Muscle layer of colon (tissue), 2 donors: ENCODE measurements around the gene KISS1.

Source experiments
- H3K27ac ChIP-seq: one replicate; pipeline ENCODE4 v1.7.0; 2013; ENCODE audit warnings: low read depth, mild to moderate bottlenecking, low read length, moderate library complexity
- H3K27me3 ChIP-seq, 2 donors: one replicate each; pipeline ENCODE4 v1.7.0; 2013; ENCODE audit warnings: low read length in 2 of 2, mild to moderate bottlenecking in 2 of 2; ENCODE audit not compliant: insufficient read depth in 2 of 2, control insufficient read depth in 1 of 2
- H3K36me3 ChIP-seq: one replicate; pipeline ENCODE4 v1.7.0; 2013; ENCODE audit warnings: mild to moderate bottlenecking, low read length; ENCODE audit not compliant: insufficient read depth
- H3K4me1 ChIP-seq: one replicate; pipeline ENCODE4 v1.7.0; 2013; ENCODE audit warnings: mild to moderate bottlenecking, low read length; ENCODE audit not compliant: insufficient read depth
- H3K4me3 ChIP-seq, 2 donors: one replicate each; pipeline ENCODE4 v1.7.0; 2013; ENCODE audit warnings: low read length in 2 of 2, low read depth in 1 of 2, mild to moderate bottlenecking in 1 of 2, moderate library complexity in 1 of 2
- H3K9ac ChIP-seq: one replicate; pipeline ENCODE4 v1.7.0; 2013; ENCODE audit warnings: low read length
- H3K9me3 ChIP-seq: one replicate; pipeline ENCODE4 v1.7.0; 2013; ENCODE audit warnings: mild to moderate bottlenecking, low read length
- donor health status: abdominal sarcoma.
- donor health status: Adenocarcinoma of cecum.

KISS1 gene

GRCh38 chr1:204143276-204144041 lies 52.8 kb downstream of the KISS1 start:
- Histone ChIP-seq H3K27ac (no peak overlapping the region), H3K4me3 (no peak overlapping the region), H3K9ac (no peak overlapping the region), H3K4me1 (no peaks in the 10 kb centered on the region), H3K36me3 (no peaks in the 10 kb centered on the region), H3K27me3 (no peaks in the 10 kb centered on the region), H3K9me3 (no peaks in the 10 kb centered on the region)

GRCh38 chr1:204142032-204142974 lies 54.0 kb downstream of the KISS1 start:
- H3K9ac ChIP-seq, result no peak overlapping the region
- no peaks in the 10 kb centered on the region for H3K27me3 ChIP-seq
- no peak overlapping the region for H3K27ac ChIP-seq
- H3K4me3 ChIP-seq, result no peak overlapping the region
- H3K4me1 ChIP-seq, result no peaks in the 10 kb centered on the region
- no peaks in the 10 kb centered on the region for H3K36me3 ChIP-seq
- H3K9me3 ChIP-seq, result no peaks in the 10 kb centered on the region

GRCh38 chr1:204141131-204141530 lies 55.2 kb downstream of the KISS1 start:
- H3K9ac ChIP-seq, result no peak overlapping the region
- no peaks in the 10 kb centered on the region for H3K9me3 ChIP-seq
- no peak overlapping the region for H3K27ac ChIP-seq
- H3K4me3 ChIP-seq, result no peak overlapping the region
- H3K27me3 ChIP-seq, result no peaks in the 10 kb centered on the region
- no peaks in the 10 kb centered on the region for H3K4me1 ChIP-seq
- no peaks in the 10 kb centered on the region for H3K36me3 ChIP-seq
